H1 (cell line): Measurements from ENCODE around the gene GAK. TPM values are rescaled to one million over a fixed set of nuclear protein-coding genes. Genes with fewer than 3 reads are reported as not detected.

Experiments
- ATF3 ChIP-seq: IDR thresholded peaks from 2 replicates; pipeline ENCODE4 v1.6.1; 2011; ENCODE audit warnings: low read depth, mild to moderate bottlenecking, low read length; ENCODE audit not compliant: insufficient read depth
- BACH1 ChIP-seq: IDR thresholded peaks from 2 replicates; pipeline ENCODE4 v1.6.1; 2012; ENCODE audit warnings: low read length, improper control_type of control experiment
- CHD7 ChIP-seq: fragments of 300-600 bp; sonication (generic); IDR thresholded peaks from 2 replicates; pipeline ENCODE4 v1.7.1; 2012; ENCODE audit warnings: low read length, moderate library complexity, mild to moderate bottlenecking, inconsistent platforms; ENCODE audit not compliant: insufficient replicate concordance
- FOSL1 ChIP-seq: IDR thresholded peaks from 2 replicates; pipeline ENCODE4 v1.6.1; 2011; ENCODE audit warnings: mild to moderate bottlenecking, low read depth, low read length, moderate library complexity; ENCODE audit not compliant: insufficient read depth
- JUND ChIP-seq: IDR thresholded peaks from 2 replicates; pipeline ENCODE4 v1.6.1; 2011; ENCODE audit warnings: mild to moderate bottlenecking, improper control_type of control experiment, low read length
- polyA plus RNA-seq, 7 experiments: library from polyadenylated mRNA; depleted of rRNA in 3 of 7; stranded (reverse) in 5 of 7; unstranded in 2 of 7; fragments of >200 nt in 5 of 7; fragments of 200-250 nt in 2 of 7; gene quantifications; 1 replicate in 5 of 7; 2 replicates in 1 of 7; 4 replicates in 1 of 7; pipeline versions ENCODE4 v1.2.1 to v1.2.3, GENCODE V29; 2011 to 2013; ENCODE audit warnings: missing spikeins in 2 of 7, mixed read lengths in 2 of 7
- total RNA-seq: library from RNA; stranded (reverse); fragmentation: NEBNext Ultra II Directional; extraction: Animal tissue kit (Norgen Biotek cat#: 25700); gene quantifications from 2 replicates; pipeline ENCODE4 v1.2.1, GENCODE V29; 2021

GAK gene
- total and polyA plus RNA-seq, 2 of the 8 experiments (the other 6 are each of a cell fraction or from before 2014, with no cell fraction given) = 31.5 to 70.8 TPM

- TF ChIP-seq CHD7 (no peak), JUND (no peak), ATF3 (no peak), FOSL1 (no peak), BACH1 (no peak)
Measured at GRCh38 chr4:874056-874455, 58.1 kb downstream of the GAK start (continued).
